Duodenal mucosa (tissue), 2 donors: ENCODE results near the gene CBARP.
A peak's percentile ranks its signal among the peaks of the same experiment; 100 is the strongest.

ENCODE experiments used
- H3K27ac ChIP-seq: one replicate; pipeline ENCODE4 v1.7.0; 2013; ENCODE audit warnings: low read depth, low read length
- H3K27me3 ChIP-seq, 2 donors: one replicate each; pipeline ENCODE4 v1.7.0; 2013; ENCODE audit warnings: low read length in 2 of 2, control low read depth in 1 of 2; ENCODE audit not compliant: insufficient read depth in 2 of 2, control insufficient read depth in 1 of 2
- H3K36me3 ChIP-seq, 2 donors: one replicate each; pipeline ENCODE4 v1.7.0; 2013; ENCODE audit warnings: low read length in 2 of 2, control low read depth in 1 of 2; ENCODE audit not compliant: insufficient read depth in 2 of 2, control insufficient read depth in 1 of 2
- H3K4me1 ChIP-seq, 2 donors: one replicate each; pipeline ENCODE4 v1.7.0; 2013; ENCODE audit warnings: low read length in 2 of 2, control low read depth in 1 of 2; ENCODE audit not compliant: insufficient read depth in 2 of 2, control insufficient read depth in 1 of 2
- H3K4me3 ChIP-seq, 2 donors: one replicate each; pipeline ENCODE4 v1.7.0; 2013; ENCODE audit warnings: low read length in 2 of 2, low read depth in 1 of 2
- H3K9ac ChIP-seq, 2 donors: one replicate each; pipeline ENCODE4 v1.7.0; 2013; ENCODE audit warnings: low read length in 2 of 2, low read depth in 1 of 2
- H3K9me3 ChIP-seq, 2 donors: one replicate each; pipeline ENCODE4 v1.7.0; 2013; ENCODE audit warnings: low read length in 2 of 2, control low read depth in 1 of 2; ENCODE audit not compliant: control insufficient read depth in 1 of 2

The CBARP gene

GRCh38 chr19:1237754-1238368 lies at the start of gene CBARP:
CBARP (minus strand) TSS chr19:1238005; CDS start chr19:1236100, 1,905 bp downstream.
- Histone ChIP-seq H3K4me3 (peak within 1 kb of the TSS; percentile 40 to 48), H3K9me3 (no peaks in the 10 kb centered on the region)

GRCh38 chr19:1286487-1287353 lies 48.9 kb upstream of the CBARP start:
- Histone ChIP-seq H3K4me3 (peak overlapping the region; percentile 70 to 72), H3K4me1 (peaks cover 34 to 43% of the 10 kb centered on the region in 2 donors)

More at GRCh38 chr19:1237754-1238368, at the start of gene CBARP:
- Histone ChIP-seq H3K36me3 (no peaks in the 10 kb centered on the region), H3K27ac (peak within 1 kb of the TSS; percentile 6), H3K27me3 (peaks cover 27 to 28% of the 10 kb centered on the region in 2 donors), H3K9ac (peak within 1 kb of the TSS in 1 of 2 donors; percentile 32), H3K4me1 (peaks cover 0 to 44% of the 10 kb centered on the region in 2 donors)

GRCh38 chr19:1285737-1286360 lies 48.0 kb upstream of the CBARP start, which contains the start of gene EFNA2:
EFNA2 (plus strand) TSS chr19:1285873; CDS start chr19:1286169, 296 bp downstream.
- no peaks in the 10 kb centered on the region for H3K9me3 ChIP-seq
- H3K9ac ChIP-seq = peak within 1 kb of the TSS; percentile 60 to 67
- H3K4me1 ChIP-seq = peaks cover 27 to 35% of the 10 kb centered on the region in 2 donors
- no peaks in the 10 kb centered on the region for H3K36me3 ChIP-seq
- H3K27me3 ChIP-seq = peaks cover 3 to 18% of the 10 kb centered on the region in 2 donors
- H3K4me3 ChIP-seq = peak within 1 kb of the TSS; percentile 70 to 72
- H3K27ac ChIP-seq = peak within 1 kb of the TSS; percentile 92

More at GRCh38 chr19:1286487-1287353, 48.9 kb upstream of the CBARP start:
- Histone ChIP-seq H3K36me3 (no peaks in the 10 kb centered on the region), H3K27ac (peak overlapping the region; percentile 44), H3K9me3 (no peaks in the 10 kb centered on the region), H3K27me3 (peaks cover 3 to 18% of the 10 kb centered on the region in 2 donors), H3K9ac (peak overlapping the region; percentile 57 to 66)

GRCh38 chr19:1284979-1285736 lies 47.4 kb upstream of the CBARP start:
- H3K4me3 ChIP-seq = no peak overlapping the region
- peak overlapping the region; percentile 92 for H3K27ac ChIP-seq
- peaks cover 3 to 18% of the 10 kb centered on the region in 2 donors for H3K27me3 ChIP-seq
- H3K36me3 ChIP-seq = no peaks in the 10 kb centered on the region
- H3K4me1 ChIP-seq = peaks cover 27 to 28% of the 10 kb centered on the region in 2 donors
- no peaks in the 10 kb centered on the region for H3K9me3 ChIP-seq
- peak overlapping the region; percentile 60 to 67 for H3K9ac ChIP-seq

GRCh38 chr19:1284293-1284978 lies 46.6 kb upstream of the CBARP start:
- Histone ChIP-seq H3K27ac (peak overlapping the region; percentile 92), H3K4me1 (peaks cover 27% of the 10 kb centered on the region in 2 donors), H3K9ac (peak overlapping the region; percentile 60 to 67), H3K27me3 (peaks cover 3 to 18% of the 10 kb centered on the region in 2 donors), H3K4me3 (peak overlapping the region in 1 of 2 donors; percentile 60), H3K9me3 (no peaks in the 10 kb centered on the region), H3K36me3 (peaks cover under 1 to 2% of the 10 kb centered on the region in 2 donors)

- peaks cover 5 to 7% of the 10 kb centered on the region in 2 donors for H3K36me3 ChIP-seq
- peak overlapping the region; percentile 33 to 67 for H3K9ac ChIP-seq
- H3K9me3 ChIP-seq = no peaks in the 10 kb centered on the region
- H3K27ac ChIP-seq = peak overlapping the region; percentile 92
- peaks cover 25 to 27% of the 10 kb centered on the region in 2 donors for H3K4me1 ChIP-seq
- peaks cover 3 to 18% of the 10 kb centered on the region in 2 donors for H3K27me3 ChIP-seq
- H3K4me3 ChIP-seq = peak overlapping the region; percentile 28 to 60
Measured at GRCh38 chr19:1283917-1284292, 46.1 kb upstream of the CBARP start.

- Histone ChIP-seq H3K4me3 (peak overlapping the region; percentile 28 to 60), H3K36me3 (peaks cover 8 to 10% of the 10 kb centered on the region in 2 donors), H3K4me1 (peaks cover 24 to 27% of the 10 kb centered on the region in 2 donors), H3K9ac (peak overlapping the region; percentile 33 to 67), H3K27ac (peak overlapping the region; percentile 92), H3K27me3 (peaks cover 3 to 18% of the 10 kb centered on the region in 2 donors), H3K9me3 (no peaks in the 10 kb centered on the region)
Measured at GRCh38 chr19:1283207-1283916, 45.6 kb upstream of the CBARP start.

- Histone ChIP-seq H3K27me3 (peaks cover 3 to 14% of the 10 kb centered on the region in 2 donors), H3K4me3 (peak overlapping the region in 1 of 2 donors; percentile 60), H3K4me1 (peaks cover 19 to 26% of the 10 kb centered on the region in 2 donors), H3K9ac (peak overlapping the region in 1 of 2 donors; percentile 67), H3K9me3 (no peaks in the 10 kb centered on the region), H3K27ac (peak overlapping the region; percentile 92), H3K36me3 (peaks cover 8 to 10% of the 10 kb centered on the region in 2 donors)
Measured at GRCh38 chr19:1282588-1283206, 44.9 kb upstream of the CBARP start.
